Parathyroid adenoma (tissue), 2 donors: Measurements from ENCODE around the gene NTN4.

Experiments used
- H2AFZ ChIP-seq: fragments of 300-600 bp; sonication (generic); one replicate; pipeline ENCODE4 v1.7.0; 2017; ENCODE audit warnings: antibody characterized with exemption, mild to moderate bottlenecking
- H3K27ac ChIP-seq: fragments of 300-600 bp; sonication (generic); one replicate; pipeline ENCODE4 v1.7.0; 2017
- H3K27me3 ChIP-seq: fragments of 300-600 bp; sonication (generic); one replicate; pipeline ENCODE4 v1.7.0; 2017; ENCODE audit warnings: low read length; ENCODE audit not compliant: control insufficient read depth, insufficient read depth
- H3K36me3 ChIP-seq: fragments of 300-600 bp; sonication (generic); one replicate; pipeline ENCODE4 v1.7.0; 2017; ENCODE audit warnings: low read length; ENCODE audit not compliant: control insufficient read depth, insufficient read depth
- H3K4me1 ChIP-seq: fragments of 300-600 bp; sonication (generic); one replicate; pipeline ENCODE4 v1.7.0; 2017; ENCODE audit warnings: control low read depth
- H3K4me2 ChIP-seq: fragments of 300-600 bp; sonication (generic); one replicate; pipeline ENCODE4 v1.7.0; 2017; ENCODE audit warnings: low read length
- H3K4me3 ChIP-seq: fragments of 300-600 bp; sonication (generic); one replicate; pipeline ENCODE4 v1.7.0; 2017; ENCODE audit warnings: low read depth, low read length
- H3K79me2 ChIP-seq: fragments of 300-600 bp; sonication (generic); one replicate; pipeline ENCODE4 v1.7.0; 2017; ENCODE audit warnings: control low read depth
- H3K9ac ChIP-seq: fragments of 300-600 bp; sonication (generic); one replicate; pipeline ENCODE4 v1.7.0; 2017; ENCODE audit warnings: mild to moderate bottlenecking
- H3K9me3 ChIP-seq: fragments of 300-600 bp; sonication (generic); one replicate; pipeline ENCODE4 v1.7.0; 2017; ENCODE audit warnings: low read length; ENCODE audit not compliant: control insufficient read depth
- CTCF ChIP-seq: fragments of 300-600 bp; sonication (generic); IDR thresholded peaks from one replicate; pipeline ENCODE4 v1.7.0; 2017; ENCODE audit warnings: antibody characterized with exemption, mild to moderate bottlenecking
- donor health status: primary hyperparathyroidism.

The NTN4 gene

DNA sequence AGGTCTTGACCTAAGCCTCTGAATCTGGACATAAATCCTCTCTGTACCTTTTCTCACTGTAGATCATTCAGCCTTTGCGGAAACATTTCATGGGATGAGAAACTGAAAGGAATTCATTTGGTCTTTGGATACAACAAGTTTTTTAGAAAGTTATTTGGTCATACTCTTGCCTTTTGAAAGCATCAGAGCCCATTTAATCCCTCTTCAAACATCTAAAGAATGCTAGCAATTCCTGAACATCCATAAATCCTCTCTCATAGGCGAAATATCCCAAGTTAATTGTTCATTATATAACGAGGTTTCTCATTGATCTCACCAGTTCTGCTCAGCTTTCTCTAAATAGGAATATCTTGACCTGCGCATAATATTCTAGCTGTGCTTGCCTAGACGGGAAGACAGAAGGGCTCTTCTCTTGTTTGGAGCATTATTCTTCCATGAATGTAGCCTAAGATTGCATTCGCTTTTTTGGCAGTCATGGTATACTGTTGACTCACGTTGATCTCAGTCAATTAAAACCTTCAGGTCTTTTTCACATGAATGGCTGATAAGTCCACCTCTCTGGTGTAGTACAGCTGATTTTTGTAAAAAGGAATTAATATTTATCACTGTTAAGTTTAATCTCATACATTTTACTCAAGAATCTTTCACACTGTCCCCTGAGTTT, 24.1 kb downstream of the NTN4 start:
- H3K9me3 ChIP-seq, result no peaks in the 10 kb centered on the region
- no peaks in the 10 kb centered on the region for H3K79me2 ChIP-seq
- H3K27me3 ChIP-seq, result no peaks in the 10 kb centered on the region
- no peak overlapping the region for H3K27ac ChIP-seq
- H3K9ac ChIP-seq, result no peak overlapping the region
- TF ChIP-seq CTCF, result no peak
- H3K36me3 ChIP-seq, result no peaks in the 10 kb centered on the region
- no peak overlapping the region for H3K4me2 ChIP-seq
- H2AFZ ChIP-seq, result no peak overlapping the region
- H3K4me3 ChIP-seq, result no peak overlapping the region
- H3K4me1 ChIP-seq, result no peaks in the 10 kb centered on the region

GRCh38 chr12:95764848-95765247, 25.7 kb downstream of the NTN4 start:
- Histone ChIP-seq H3K27ac (no peak overlapping the region), H3K4me2 (no peak overlapping the region), H3K4me1 (no peaks in the 10 kb centered on the region), H3K9ac (no peak overlapping the region), H3K36me3 (no peaks in the 10 kb centered on the region), H3K4me3 (no peak overlapping the region), H3K9me3 (no peaks in the 10 kb centered on the region), H3K27me3 (no peaks in the 10 kb centered on the region), H2AFZ (no peak overlapping the region), H3K79me2 (no peaks in the 10 kb centered on the region)
- no peak for TF ChIP-seq CTCF

DNA sequence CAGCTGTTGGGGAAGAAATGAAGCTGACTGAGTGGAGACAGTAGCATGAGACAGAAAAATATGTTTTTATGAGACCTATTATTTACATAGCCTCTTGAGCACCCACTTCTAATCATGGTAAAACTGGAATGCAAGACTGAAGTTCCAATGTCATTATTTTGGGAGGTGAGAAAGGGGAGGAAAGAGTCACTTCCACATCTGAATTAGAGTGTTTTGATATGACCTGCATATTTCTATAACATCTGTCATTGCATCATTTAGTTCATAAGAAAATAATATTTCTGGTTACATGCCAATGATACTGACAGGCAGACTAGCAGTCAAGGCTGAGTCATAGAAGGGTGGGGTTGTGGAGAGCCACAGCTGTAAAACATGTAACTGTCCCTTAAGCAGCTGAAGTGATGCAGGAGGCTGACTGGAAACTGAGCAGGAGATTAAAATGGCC, 26.7 kb downstream of the NTN4 start:
- Histone ChIP-seq H3K27ac (no peak overlapping the region), H3K27me3 (no peaks in the 10 kb centered on the region), H3K4me3 (no peak overlapping the region), H3K9ac (no peak overlapping the region), H3K4me1 (no peaks in the 10 kb centered on the region), H2AFZ (no peak overlapping the region), H3K4me2 (no peak overlapping the region), H3K36me3 (no peaks in the 10 kb centered on the region), H3K9me3 (no peaks in the 10 kb centered on the region), H3K79me2 (no peaks in the 10 kb centered on the region)
- no peak for TF ChIP-seq CTCF

DNA sequence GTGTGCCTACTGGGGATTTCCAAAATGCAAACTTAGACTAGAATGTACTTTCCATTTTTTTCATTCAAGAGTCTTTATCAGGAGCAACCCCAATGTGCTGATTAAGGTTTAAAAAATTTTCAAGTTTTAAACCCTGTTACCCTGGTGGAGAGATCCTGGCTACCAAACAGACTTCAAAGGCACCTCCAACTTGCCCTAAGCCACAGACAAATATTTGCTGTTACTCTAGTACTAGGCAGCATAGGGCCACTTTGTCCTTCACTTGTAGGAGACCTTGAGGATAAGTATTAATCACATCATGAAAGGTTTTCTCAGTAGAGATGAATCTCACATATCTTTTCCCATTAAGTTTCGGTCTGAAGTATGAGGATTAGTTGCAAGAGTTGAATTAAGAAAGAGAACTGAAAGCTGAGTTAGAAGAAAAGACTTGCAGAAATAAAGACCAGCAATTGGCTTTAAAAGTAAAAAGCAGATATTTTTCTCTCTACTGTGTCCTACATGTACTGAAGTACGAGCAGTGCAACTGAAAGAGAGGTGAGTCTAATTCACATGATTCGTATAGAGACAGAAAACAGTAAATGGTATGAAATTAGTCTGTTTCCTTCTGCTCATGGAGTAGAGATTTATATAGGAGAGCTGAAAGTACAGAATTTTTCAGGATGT, 28.3 kb downstream of the NTN4 start:
- TF ChIP-seq CTCF, result no peak
- H3K4me1 ChIP-seq, result no peaks in the 10 kb centered on the region
- H3K9me3 ChIP-seq, result no peaks in the 10 kb centered on the region
- no peak overlapping the region for H3K27ac ChIP-seq
- H3K4me2 ChIP-seq, result no peak overlapping the region
- H3K9ac ChIP-seq, result no peak overlapping the region
- no peak overlapping the region for H3K4me3 ChIP-seq
- no peak overlapping the region for H2AFZ ChIP-seq
- no peaks in the 10 kb centered on the region for H3K27me3 ChIP-seq
- no peaks in the 10 kb centered on the region for H3K79me2 ChIP-seq
- H3K36me3 ChIP-seq, result no peaks in the 10 kb centered on the region

DNA sequence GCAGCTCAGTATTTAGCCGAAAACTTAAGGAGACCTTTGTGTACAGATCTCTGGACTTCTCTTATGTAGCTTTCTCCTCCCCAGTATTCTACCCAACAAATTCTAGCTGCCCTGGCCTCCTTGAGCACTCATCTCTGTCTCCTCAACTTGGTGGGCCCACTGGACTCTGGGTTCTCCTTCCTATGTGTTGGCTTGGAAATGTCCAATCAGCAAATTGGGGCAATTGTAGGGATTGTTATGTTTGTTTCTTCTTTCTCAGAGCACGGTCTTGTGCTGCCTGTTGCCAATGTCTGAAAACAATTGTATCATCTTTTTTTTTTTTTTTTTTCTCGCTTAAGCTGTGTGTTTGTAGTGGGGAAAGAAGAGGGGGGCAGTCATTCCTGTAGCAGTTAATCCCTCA, 30.2 kb downstream of the NTN4 start:
- H3K4me1 ChIP-seq, result no peaks in the 10 kb centered on the region
- no peak overlapping the region for H3K9ac ChIP-seq
- no peaks in the 10 kb centered on the region for H3K36me3 ChIP-seq
- no peak overlapping the region for H3K4me2 ChIP-seq
- H3K79me2 ChIP-seq, result no peaks in the 10 kb centered on the region
- H3K4me3 ChIP-seq, result no peak overlapping the region
- TF ChIP-seq CTCF, result no peak
- H3K27me3 ChIP-seq, result no peaks in the 10 kb centered on the region
- H3K27ac ChIP-seq, result no peak overlapping the region
- no peak overlapping the region for H2AFZ ChIP-seq
- no peaks in the 10 kb centered on the region for H3K9me3 ChIP-seq
